HepG2 (cell line): ENCODE data around the gene HIBADH. TPM values are rescaled to one million over a fixed set of nuclear protein-coding genes. Genes with fewer than 3 reads are reported as not detected.
A peak's percentile ranks its signal among the peaks of the same experiment; 100 is the strongest.

Source experiments
- ATAC-seq: fragments of 200-7000 bp; cut with Tn5 transposase; 3 replicates; pipeline ENCODE4 v1.9.1; 2020; ENCODE audit warnings: mild to moderate bottlenecking, moderate library complexity
- BruUV-seq: library from RNA; stranded (reverse); fragments of 400-500 nt; replicated peaks from 2 replicates; lab custom pipeline; 2021; lab: Mats Ljungman, UMichigan
- CTCF ChIA-PET: fragments of 300-600 bp; formaldehyde crosslinking; extraction: SDS; loops from one replicate; lab custom pipeline; 2021; ENCODE audit warnings: low total read pairs, inconsistent platforms, low intra/inter-chr PET ratio; lab: Yijun Ruan, JAX
- POLR2A ChIA-PET: fragments of 350-600 bp; sonication (Branson Sonifier 250); formaldehyde crosslinking; loops from one replicate; lab custom pipeline; 2020; ENCODE audit warnings: antibody characterized with exemption, inconsistent platforms; lab: Yijun Ruan, JAX
- DNase-seq: peaks from one replicate; pipeline ENCODE4 v3.0.0-alpha.2; 2015; ENCODE audit warnings: low spot score
- FAIRE-seq: peaks from 3 replicates; lab custom pipeline; 2011; peaks lifted over from hg19 to GRCh38; lab: Jason Lieb, UNC
- H2AFZ ChIP-seq: one replicate; pipeline ENCODE4 v1.6.1; 2011; ENCODE audit warnings: low read length, inconsistent platforms
- H3K27ac ChIP-seq: fragments of 300-600 bp; 3 replicates; pipeline ENCODE4 v1.8.0; 2011; ENCODE audit warnings: mixed run types, mild to moderate bottlenecking, mixed read lengths, low read length, inconsistent platforms; ENCODE audit not compliant: insufficient read depth; ENCODE audit errors: extremely low read length
- H3K27me3 ChIP-seq, 2 experiments: fragments of 200-600 bp in 1 of 2; 2 replicates in 1 of 2; 3 replicates in 1 of 2; pipeline versions ENCODE4 v1.6.0 to v1.8.0; 2011; ENCODE audit warnings: low read length in 2 of 2, mild to moderate bottlenecking in 2 of 2, moderate library complexity in 2 of 2, inconsistent platforms in 1 of 2; ENCODE audit not compliant: insufficient read depth in 2 of 2, control insufficient read depth in 1 of 2
- H3K36me3 ChIP-seq, 2 experiments: fragments of 200-600 bp in 1 of 2; replicated peaks in 1 of 2; 2 replicates in 1 of 2; 3 replicates in 1 of 2; pipeline versions ENCODE4 v1.5.1 to v1.8.0; 2011; ENCODE audit warnings: low read length in 2 of 2, inconsistent platforms in 1 of 2; ENCODE audit not compliant: insufficient read depth in 2 of 2, control insufficient read depth in 1 of 2
- H3K4me1 ChIP-seq: 2 replicates; pipeline ENCODE4 v1.5.1; 2012; ENCODE audit warnings: low read length, inconsistent platforms; ENCODE audit not compliant: insufficient read depth
- H3K4me2 ChIP-seq: 2 replicates; pipeline ENCODE4 v1.6.0; 2011; ENCODE audit warnings: low read depth, low read length, inconsistent platforms
- H3K4me3 ChIP-seq, 3 experiments: fragments of 200-600 bp in 1 of 3; sonication (generic), shearing (Covaris generic) in 1 of 3; replicated peaks in 1 of 3; 2 replicates each; pipeline ENCODE4 v1.5.1; 2011 to 2016; ENCODE audit warnings: low read length in 3 of 3, inconsistent platforms in 2 of 3, low read depth in 2 of 3, mild to moderate bottlenecking in 2 of 3, control low read depth in 1 of 3, mixed read lengths in 1 of 3; ENCODE audit not compliant: insufficient read depth in 1 of 3
- H3K79me2 ChIP-seq: one replicate; pipeline ENCODE4 v1.6.1; 2011; ENCODE audit warnings: low read length, inconsistent platforms; ENCODE audit not compliant: insufficient read depth
- H3K9ac ChIP-seq: 2 replicates; pipeline ENCODE4 v1.6.0; 2011; ENCODE audit warnings: mild to moderate bottlenecking, low read depth, low read length, inconsistent platforms; ENCODE audit not compliant: insufficient read depth
- H3K9me3 ChIP-seq: 2 replicates; pipeline ENCODE4 v1.5.1; 2012; ENCODE audit warnings: mild to moderate bottlenecking, low read length
- H4K20me1 ChIP-seq: 2 replicates; pipeline ENCODE4 v1.6.0; 2011; ENCODE audit warnings: inconsistent platforms, mild to moderate bottlenecking, low read length, moderate library complexity; ENCODE audit not compliant: insufficient read depth
- AGO2 ChIP-seq: fragments of 200-400 bp; formaldehyde crosslinking; optimal IDR thresholded peaks from 2 replicates; pipeline ENCODE3; 2017; ENCODE audit warnings: mild to moderate bottlenecking, low read depth, low read length, moderate library complexity
- CHD4 ChIP-seq: fragments of 200-600 bp; sonication (generic); IDR thresholded peaks from 2 replicates; pipeline ENCODE4 v1.7.0; 2017; ENCODE audit warnings: mild to moderate bottlenecking, low read length, borderline replicate concordance
- EHMT2 ChIP-seq: fragments of 200-600 bp; sonication (generic); IDR thresholded peaks from 2 replicates; pipeline ENCODE4 v1.7.0; 2017; ENCODE audit warnings: antibody characterized with exemption, low read depth, low read length, borderline replicate concordance
- FOXA3 ChIP-seq: IDR thresholded peaks from 2 replicates; pipeline ENCODE4 v1.6.1; 2016; ENCODE audit warnings: missing genetic modification reagents, missing compliant biosample characterization
- NR2F1 ChIP-seq, 2 experiments: fragments of 450-650 bp in 1 of 2; formaldehyde crosslinking in 1 of 2; IDR thresholded peaks; 2 replicates each; pipeline versions ENCODE4 v1.5.0 to v1.6.1; 2016 to 2020; ENCODE audit warnings: mild to moderate bottlenecking in 1 of 2, missing compliant biosample characterization in 1 of 2, missing genetic modification reagents in 1 of 2, moderate library complexity in 1 of 2
- PCBP2 ChIP-seq: fragments of 200-400 bp; formaldehyde crosslinking; optimal IDR thresholded peaks from 2 replicates; pipeline ENCODE3; 2018; ENCODE audit warnings: low read length, low read depth; ENCODE audit not compliant: poor library complexity, severe bottlenecking
- STAT5B ChIP-seq: sonication (generic); formaldehyde crosslinking; IDR thresholded peaks from 2 replicates; pipeline ENCODE4 v1.4.0; 2020; ENCODE audit warnings: missing genetic modification reagents
- ZBTB4 ChIP-seq: sonication (generic); formaldehyde crosslinking; IDR thresholded peaks from 2 replicates; pipeline ENCODE4 v1.4.0; 2020; ENCODE audit warnings: missing genetic modification reagents, mild to moderate bottlenecking, borderline replicate concordance
- ZNF20 ChIP-seq: sonication (generic); formaldehyde crosslinking; IDR thresholded peaks from 2 replicates; pipeline ENCODE4 v1.4.0; 2020; ENCODE audit warnings: mild to moderate bottlenecking, moderate library complexity, missing genetic modification reagents
- ZNF597 ChIP-seq: sonication (generic); formaldehyde crosslinking; IDR thresholded peaks from 2 replicates; pipeline ENCODE4 v1.5.0; 2020; ENCODE audit warnings: missing genetic modification reagents
- ZNF768 ChIP-seq: sonication (generic); formaldehyde crosslinking; IDR thresholded peaks from 2 replicates; pipeline ENCODE4 v1.4.0; 2020; ENCODE audit warnings: missing genetic modification reagents
- ZNF777 ChIP-seq: sonication (generic); formaldehyde crosslinking; IDR thresholded peaks from 2 replicates; pipeline ENCODE4 v1.4.0; 2020; ENCODE audit warnings: missing genetic modification reagents
- WGBS: methylation state at CpG from one replicate; pipeline ENCODE4 v1.1.6; 2017; ENCODE audit warnings: low lambda C conversion rate; 5-methylcytosine and 5-hydroxymethylcytosine counted together
- in situ Hi-C: cut with HindIII; loops from 2 replicates; pipeline ENCODE4 v1.10.0; 2017; ENCODE audit warnings: low pct_unique_long_range_greater_than_20kb; ENCODE audit not compliant: extremely low pct_ligation_motif_present
- intact Hi-C: fragments of 100-400 bp; cut with micrococcal nuclease; formaldehyde crosslinking; loops from one replicate; pipeline ENCODE4 v1.10.0; 2022; ENCODE audit not compliant: unreplicated experiment
- polyA plus RNA-seq, 8 experiments: library from polyadenylated mRNA; depleted of rRNA in 3 of 8; stranded (reverse) in 7 of 8; unstranded in 1 of 8; fragments of >200 nt; fragmentation: Illumina TruSeq in 4 of 8; extraction: Trizol in 4 of 8; gene quantifications; 2 replicates each; pipeline versions ENCODE4 v1.2.1 to v1.2.3, GENCODE V29; 2011 to 2016; ENCODE audit warnings: low read depth in 4 of 8, missing spikeins in 1 of 8, mixed read lengths in 1 of 8; ENCODE audit not compliant: insufficient read depth in 1 of 8
- total RNA-seq, 5 experiments: library from RNA; depleted of rRNA; stranded (reverse); fragments of >200 nt; fragmentation: Illumina TruSeq; extraction: Trizol; gene quantifications; 2 replicates each; pipeline ENCODE4 v1.2.3, GENCODE V29; 2016; ENCODE audit warnings: low read depth in 1 of 5

Gene HIBADH
- total and polyA plus RNA-seq, 2 of the 13 experiments (the other 11 are each of a cell fraction or from before 2014, with no cell fraction given): 49.9 to 59.5 TPM

DNA sequence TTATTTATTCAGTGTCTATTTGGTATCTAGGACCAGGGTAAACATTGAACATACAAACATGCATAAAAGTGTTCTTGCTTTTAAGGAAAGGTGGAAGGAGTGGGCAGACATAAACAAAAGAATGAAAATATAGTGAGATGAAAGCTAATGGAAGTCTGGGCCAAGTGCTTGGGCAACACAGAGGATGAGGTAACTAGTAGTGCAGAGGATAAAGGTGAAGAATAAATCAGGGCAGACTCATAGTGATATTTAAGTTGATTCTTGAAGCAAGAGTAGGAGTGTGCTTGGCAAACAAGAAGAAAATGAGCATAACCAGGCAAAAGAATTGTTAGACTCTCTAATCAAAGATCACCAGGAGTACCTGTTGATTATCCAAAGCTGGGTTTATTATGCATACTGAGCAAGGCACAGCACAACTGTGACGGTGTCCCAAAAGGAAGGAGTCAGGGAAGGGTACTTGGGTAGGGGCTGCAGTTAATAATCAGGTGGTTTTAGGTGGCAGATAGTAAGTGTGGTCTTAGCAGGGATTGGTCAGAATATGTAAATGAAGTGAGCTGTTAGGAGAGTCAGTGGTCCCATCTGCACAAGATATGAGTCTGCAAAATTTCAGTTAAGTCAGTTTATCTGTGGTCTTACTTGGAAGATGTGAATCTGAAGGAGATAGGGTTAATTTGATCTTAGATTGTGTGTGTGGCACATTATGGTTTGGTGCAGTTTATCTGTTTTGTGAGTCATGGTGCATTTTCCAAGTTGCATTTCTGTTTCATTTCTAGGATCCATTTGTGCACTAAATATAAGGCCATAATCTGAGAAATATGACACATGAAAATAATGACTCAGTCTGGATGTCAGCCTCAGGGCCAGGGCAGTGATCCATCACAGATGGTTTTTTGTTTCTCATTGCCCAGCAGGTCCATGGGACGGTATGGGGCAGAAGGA lies 46.7 kb upstream of the HIBADH start (continued):
- TF ChIP-seq ZBTB4 (no peak), NR2F1 (CRISPR knock-in tag; IDR thresholded peaks at IDR 0.05) (no peak), PCBP2 (no peak), ZNF768 (CRISPR knock-in tag) (no peak), FOXA3 (CRISPR knock-in tag) (no peak), CHD4 (no peak), AGO2 (no peak), ZNF777 (CRISPR knock-in tag) (no peak)

DNA sequence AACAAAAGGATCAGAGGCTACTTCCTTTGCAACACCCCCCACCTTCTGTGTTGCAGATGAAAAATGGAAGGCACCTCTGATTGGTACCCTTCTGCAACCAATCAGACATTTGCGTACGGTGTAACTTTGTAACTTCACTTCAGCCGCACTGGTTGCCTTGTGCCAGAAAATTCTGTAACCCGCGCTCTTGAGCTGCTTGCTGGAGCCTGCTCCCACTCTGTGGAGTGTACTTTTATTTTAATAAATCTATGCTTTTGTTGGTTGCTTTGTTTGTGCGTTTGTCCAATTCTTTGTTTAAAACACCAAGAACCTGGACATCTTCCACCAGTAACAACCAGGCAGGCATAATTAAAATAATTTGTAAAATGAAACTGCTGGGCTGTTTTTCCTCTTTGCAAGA lies 45.8 kb upstream of the HIBADH start:
- Histone ChIP-seq H3K27me3 (no peaks in the 10 kb centered on the region), H2AFZ (no peak overlapping the region), H3K27ac (no peak overlapping the region), H3K79me2 (no peaks in the 10 kb centered on the region), H3K9me3 (no peaks in the 10 kb centered on the region), H4K20me1 (no peaks in the 10 kb centered on the region), H3K4me3 (no peak overlapping the region), H3K4me2 (no peak overlapping the region), H3K9ac (no peak overlapping the region), H3K36me3 (no peaks in the 10 kb centered on the region), H3K4me1 (peaks cover 23% of the 10 kb centered on the region)
- in situ Hi-C loops (no loop called here), intact Hi-C loops (no loop called here)
- BruUV-seq: no TSS peak
- WGBS: 93% methylated on average over 6 of the region's 6 CpGs
- ChIA-PET CTCF (no interaction called here), POLR2A (no interaction called here)
- no peak for ATAC-seq
- TF ChIP-seq ZNF20 (CRISPR knock-in tag) (peak; percentile 91; the same call in 1 of the 2 replicates), EHMT2 (no peak), ZNF597 (CRISPR knock-in tag) (no peak), STAT5B (CRISPR knock-in tag) (no peak)
- no peak for DNase-seq
- FAIRE-seq: no peak
